Anterior cingulate cortex (tissue), 58 donors: ENCODE data around the gene IVD.
"Not testable (repeated sequence)": the region's sequence is repeated elsewhere in the genome, so short reads cannot be mapped to it uniquely, and the experiment has no call there.

Experiments used
- DNase-seq, 58 donors: peaks; one replicate each; lab custom pipeline; 2025; lab: John Stamatoyannopoulos, UW

Gene IVD

GRCh38 chr15:40452296-40453090, 46.9 kb downstream of the IVD start:
- DNase-seq = no peak

GRCh38 chr15:40453941-40454340, 48.3 kb downstream of the IVD start:
- DNase-seq = not testable (repeated sequence)

DNA sequence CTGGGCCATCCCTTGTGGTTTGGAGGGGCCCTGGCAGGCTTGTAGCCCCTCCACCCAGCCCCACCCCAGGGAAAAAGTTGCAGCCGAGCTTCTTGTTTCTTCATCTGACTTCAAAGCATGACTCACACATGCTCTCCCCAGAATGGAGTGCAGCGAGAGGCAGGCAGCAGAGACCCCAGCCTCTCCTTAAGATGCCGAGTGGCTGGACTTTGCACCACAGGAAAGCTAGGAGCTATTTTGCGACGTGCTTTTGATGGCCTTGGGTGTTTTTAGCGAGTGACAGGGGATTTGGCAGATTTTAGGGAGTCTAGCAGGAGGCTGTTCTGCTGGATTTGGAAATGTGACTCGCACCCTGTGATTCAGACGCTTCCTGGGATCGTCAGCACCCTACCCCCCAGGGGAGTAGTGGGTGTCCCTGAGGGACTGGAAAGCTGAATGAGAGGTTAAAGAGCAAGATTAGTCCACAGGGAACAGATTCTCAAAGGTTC, 49.4 kb downstream of the IVD start:
- no peak for DNase-seq

DNA sequence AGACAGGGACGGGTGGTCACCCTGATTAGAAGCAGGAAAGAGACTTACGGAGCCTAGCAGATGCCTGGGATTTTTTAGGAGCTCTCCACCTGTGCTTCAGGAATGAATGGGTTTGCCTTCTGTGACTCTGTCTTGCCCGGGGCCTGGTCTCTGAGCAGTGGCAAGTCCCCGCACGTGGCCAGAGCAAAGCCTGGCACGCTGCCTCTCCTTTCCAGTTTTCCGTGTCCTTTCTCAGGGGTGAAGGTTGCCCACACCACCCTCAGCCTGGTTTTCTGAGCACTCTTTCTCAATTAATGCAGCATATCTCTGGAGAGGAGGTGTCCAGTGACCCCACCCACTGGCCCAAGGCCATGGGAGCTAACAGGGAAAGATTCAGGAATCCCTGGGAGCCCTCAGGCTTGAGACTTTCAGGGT, 50.7 kb downstream of the IVD start:
- no peak for DNase-seq

- DNase-seq = no peak
Observed at GRCh38 chr15:40456738-40457137, 51.1 kb downstream of the IVD start.

DNA sequence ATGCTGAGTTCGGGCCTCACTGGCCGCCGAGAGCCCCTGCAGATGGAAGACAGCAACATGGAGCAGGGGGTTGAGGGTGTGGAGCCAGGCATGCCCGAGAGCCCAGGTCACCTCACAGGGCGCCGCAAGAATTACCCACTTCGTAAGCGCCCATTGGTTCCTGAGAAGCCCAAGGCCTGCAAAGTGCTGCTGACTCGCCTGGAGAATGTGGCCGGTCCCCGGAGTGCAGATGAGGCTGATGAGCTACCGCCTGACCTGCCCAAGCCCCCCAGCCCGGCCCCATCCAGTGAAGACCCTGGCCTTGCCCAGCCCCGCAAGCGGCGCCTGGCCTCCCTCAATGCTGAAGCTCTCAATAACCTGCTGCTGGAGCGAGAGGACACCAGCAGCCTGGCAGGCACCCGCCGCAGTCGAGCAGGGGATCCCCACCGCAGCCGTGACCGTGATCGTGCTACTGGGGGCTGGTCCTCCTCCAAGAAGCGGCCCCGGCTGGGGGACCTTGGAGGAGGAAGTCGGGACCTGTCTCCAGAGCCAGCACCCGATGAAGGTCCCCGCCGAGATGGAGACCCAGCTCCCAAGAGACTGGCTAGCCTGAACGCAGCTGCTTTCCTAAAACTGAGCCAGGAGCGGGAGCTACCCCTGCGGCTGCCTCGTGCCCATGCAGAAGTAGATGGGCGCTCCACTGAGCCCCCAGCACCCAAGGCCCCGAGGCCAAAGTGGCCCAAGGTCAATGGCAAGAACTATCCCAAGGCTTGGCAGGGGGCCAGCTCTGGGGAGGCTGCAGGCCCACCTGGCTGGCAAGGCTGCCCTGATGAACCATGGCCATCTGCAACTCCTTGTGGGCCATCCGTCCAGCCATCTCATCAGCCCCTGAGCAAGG, 53.1 kb downstream of the IVD start:
- DNase-seq = no peak

DNA sequence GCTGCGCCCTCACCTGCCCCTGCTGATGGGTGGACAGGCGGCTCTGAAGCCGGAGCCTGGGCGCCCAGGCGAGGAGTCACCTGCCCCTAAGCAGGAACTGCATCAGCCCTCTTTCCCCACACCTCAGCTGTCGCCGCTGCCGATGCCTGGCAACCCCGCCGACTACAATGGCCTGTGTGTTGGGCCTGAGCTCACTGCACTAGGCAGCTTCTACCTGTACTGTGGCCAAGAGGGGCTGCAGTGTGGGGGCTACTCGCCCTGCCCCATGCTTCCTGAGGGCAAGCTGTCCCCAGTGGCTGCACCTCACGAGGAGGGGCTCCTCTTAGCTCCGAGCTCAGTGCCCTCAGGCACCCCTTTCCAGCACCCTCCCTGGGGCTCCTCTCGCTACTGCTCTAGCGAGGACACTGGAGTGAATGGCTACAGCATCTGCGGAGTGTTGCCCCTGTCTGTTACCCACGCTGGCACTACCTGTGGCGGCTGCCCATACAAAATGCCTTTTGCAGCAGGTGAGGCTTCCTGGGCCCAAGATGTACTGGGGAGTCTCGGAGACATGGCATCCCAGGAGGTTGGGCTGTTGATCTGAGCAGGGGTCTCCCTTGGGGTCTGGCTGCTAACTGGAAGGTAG, 53.9 kb downstream of the IVD start:
- DNase-seq = no peak

DNA sequence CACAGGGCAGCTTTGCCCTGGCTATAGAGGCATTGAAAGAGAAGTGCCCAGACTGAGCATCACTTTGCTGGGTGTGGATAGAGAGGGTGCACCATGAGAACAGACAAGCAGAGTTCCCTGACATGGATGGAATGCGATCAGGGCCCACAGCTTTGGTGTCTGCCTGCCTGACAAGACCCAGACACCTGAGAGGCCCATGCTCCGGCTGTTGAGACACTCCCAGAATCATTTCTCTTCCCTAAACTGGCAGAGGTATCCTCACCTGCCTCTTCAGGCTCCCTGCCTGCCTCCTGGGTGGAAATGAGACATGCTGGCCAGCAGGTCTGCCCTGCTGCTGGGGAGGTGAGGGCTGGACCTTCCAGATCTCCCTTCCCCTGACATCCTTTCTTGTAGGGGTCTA, 54.8 kb downstream of the IVD start:
- DNase-seq = no peak

DNA sequence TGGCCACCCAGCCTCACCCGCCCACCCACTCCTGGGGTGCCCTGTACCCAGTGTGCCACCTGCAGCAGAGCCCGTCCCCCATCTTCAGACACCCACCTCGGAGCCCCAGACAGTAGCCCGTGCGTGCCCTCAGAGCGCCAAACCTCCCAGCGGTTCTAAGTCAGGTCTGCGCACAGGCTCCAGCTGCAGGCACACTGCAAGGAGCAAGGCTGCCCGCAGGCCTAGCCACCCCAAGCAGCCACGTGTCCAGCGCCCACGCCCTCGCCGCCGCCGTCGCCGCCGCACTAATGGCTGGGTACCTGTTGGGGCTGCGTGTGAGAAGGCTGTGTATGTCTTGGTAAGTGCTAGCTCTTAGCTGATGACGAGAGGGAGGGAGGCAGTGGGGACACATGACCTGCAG, 56.4 kb downstream of the IVD start:
- DNase-seq = no peak

DNA sequence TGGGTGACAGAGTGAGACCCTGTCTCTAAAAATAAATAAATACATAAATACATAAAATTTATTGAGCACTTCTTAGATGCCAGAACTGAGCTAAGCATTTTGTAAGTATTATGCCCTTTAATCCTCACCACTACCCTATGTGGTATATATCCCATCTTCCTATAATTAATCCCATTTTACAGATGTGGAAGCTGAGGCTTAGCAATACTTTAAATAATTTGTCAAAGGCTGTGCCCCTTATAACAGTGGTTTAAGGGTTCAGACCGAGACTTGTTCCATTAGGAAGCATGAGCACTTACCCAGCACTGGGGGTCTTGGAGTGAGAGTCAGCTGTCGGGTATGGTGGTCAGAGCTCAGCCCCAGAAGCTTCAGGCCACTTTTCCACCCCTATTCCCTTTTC, 57.7 kb downstream of the IVD start:
- no peak for DNase-seq

DNA sequence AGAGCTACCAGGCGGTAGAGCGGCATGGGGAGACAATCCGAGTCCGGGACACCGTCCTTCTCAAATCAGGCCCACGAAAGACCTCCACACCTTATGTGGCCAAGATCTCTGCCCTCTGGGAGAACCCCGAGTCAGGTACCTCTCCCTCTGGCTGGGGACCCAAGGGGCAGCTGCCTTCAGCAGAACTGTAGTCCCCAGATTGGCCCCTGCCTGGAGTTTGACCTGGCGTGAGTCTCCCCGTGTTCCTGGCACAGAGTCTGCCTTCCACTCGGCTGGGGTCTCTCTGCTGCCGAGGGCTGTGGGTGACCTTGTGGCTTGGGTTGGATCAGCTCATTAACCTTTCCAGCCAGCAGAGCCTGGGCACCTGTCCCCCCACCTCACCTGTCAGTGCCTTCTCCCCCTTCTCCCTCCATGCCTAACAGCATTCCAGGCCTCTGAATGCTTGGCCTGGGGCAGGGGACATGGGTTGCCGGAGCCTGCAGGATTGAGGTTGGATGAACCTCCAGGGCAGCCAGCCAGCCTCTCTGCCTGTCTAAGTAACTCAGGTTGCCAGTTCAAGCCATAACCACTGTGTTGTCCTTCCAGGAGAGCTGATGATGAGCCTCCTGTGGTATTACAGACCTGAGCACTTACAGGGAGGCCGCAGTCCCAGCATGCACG, 58.4 kb downstream of the IVD start:
- no peak for DNase-seq

- DNase-seq = no peak
Observed at GRCh38 chr15:40464595-40465185, 59.1 kb downstream of the IVD start.

DNA sequence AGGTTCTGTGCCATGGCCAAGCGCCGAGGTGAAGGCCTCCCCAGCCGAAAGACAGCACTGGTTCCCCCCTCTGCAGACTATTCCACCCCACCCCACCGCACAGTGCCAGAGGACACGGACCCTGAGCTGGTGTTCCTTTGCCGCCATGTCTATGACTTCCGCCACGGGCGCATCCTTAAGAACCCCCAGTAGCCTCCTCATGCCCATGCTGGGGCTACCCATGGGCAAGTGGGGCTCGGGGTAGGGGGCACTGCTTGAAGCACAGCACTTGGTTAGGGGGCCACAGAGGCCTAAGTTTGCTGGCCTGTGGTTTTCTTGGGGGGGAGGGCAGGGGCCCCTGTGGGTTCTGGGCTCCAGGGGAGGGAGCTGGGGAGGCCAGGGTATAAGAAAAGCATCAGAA, 60.3 kb downstream of the IVD start:
- DNase-seq = no peak

GRCh38 chr15:40466426-40467260, 61.0 kb downstream of the IVD start:
- DNase-seq = no peak

- DNase-seq = no peak
Observed at GRCh38 chr15:40467261-40467615, 61.6 kb downstream of the IVD start.

GRCh38 chr15:40468898-40469331, 63.3 kb downstream of the IVD start:
- no peak for DNase-seq

- DNase-seq = no peak
Observed at GRCh38 chr15:40469776-40470390, 64.3 kb downstream of the IVD start.

DNA sequence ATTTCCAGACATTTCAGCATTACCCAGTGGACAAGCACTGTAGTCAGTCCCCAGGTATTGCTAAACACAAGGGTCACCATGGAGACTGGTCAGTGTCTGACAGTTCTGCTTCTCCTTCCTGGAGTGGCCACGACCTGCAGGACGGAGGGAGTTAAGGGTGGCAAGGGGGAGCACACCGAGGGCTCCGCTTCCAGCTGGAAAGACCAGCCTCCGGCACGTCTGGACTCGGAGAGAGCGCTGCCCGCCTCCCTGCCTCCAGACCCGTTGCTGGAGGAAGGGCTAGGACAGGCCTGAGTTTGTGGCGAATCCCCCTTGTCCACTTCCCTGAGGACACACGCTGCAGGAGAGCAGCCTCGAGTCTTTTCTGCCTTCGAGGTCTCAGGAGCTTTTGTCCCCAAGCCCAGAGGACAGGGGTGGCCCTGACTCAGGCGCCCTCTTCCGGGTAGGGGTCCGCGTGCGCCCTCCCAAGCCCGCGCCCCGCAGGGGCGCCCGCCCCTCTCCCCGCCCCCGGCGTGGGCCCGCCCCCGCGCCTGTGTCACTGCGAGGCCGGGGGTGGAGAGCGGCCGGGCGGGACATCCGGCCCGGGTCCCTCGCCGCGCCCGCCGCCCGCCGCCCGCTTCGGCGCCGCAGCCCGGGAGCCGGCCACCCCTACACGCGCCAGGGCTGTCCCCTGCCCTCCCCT, 65.0 kb downstream of the IVD start, which contains the start of gene CHST14:
TSS of gene CHST14 (plus strand) at position 562 of the 682 bp plus-strand sequence. CDS start 230 bp downstream, outside the sequence.
- peak in 50 of 58 donors; percentile 11 to 60 (median 36) for DNase-seq
